CD4-positive, alpha-beta memory T cell (primary cell): ENCODE measurements around the gene LIN28B. TPM values are rescaled to one million over a fixed set of nuclear protein-coding genes. Genes with fewer than 3 reads are reported as not detected.

ENCODE experiments used
- CTCF ChIA-PET: fragments of 350-600 bp; sonication (Branson Sonifier 250); formaldehyde crosslinking; loops from one replicate; lab custom pipeline; 2021; ENCODE audit warnings: inconsistent platforms; ENCODE audit not compliant: partially characterized antibody; lab: Charles Lee
- POLR2A ChIA-PET: fragments of 350-600 bp; sonication (Branson Sonifier 250); formaldehyde crosslinking; loops from one replicate; lab custom pipeline; 2021; ENCODE audit not compliant: partially characterized antibody; lab: Charles Lee
- DNase-seq, 5 donors: peaks; one replicate each; pipeline versions ENCODE4 v3.0.0 to v3.0.0-alpha.2; 2020 to 2022; ENCODE audit warnings: mixed read lengths in 1 of 5
- H3K27ac ChIP-seq: one replicate; pipeline ENCODE4 v1.7.0; 2013; ENCODE audit warnings: low read depth, low read length
- H3K27me3 ChIP-seq: 2 replicates; pipeline ENCODE4 v1.7.0; 2013; ENCODE audit warnings: mild to moderate bottlenecking, low read length, moderate library complexity; ENCODE audit not compliant: insufficient read depth
- H3K36me3 ChIP-seq: 2 replicates; pipeline ENCODE4 v1.7.0; 2013; ENCODE audit warnings: mild to moderate bottlenecking, low read length, moderate library complexity; ENCODE audit not compliant: insufficient read depth
- H3K4me1 ChIP-seq: 2 replicates; pipeline ENCODE4 v1.7.0; 2013; ENCODE audit warnings: mild to moderate bottlenecking, low read length, moderate library complexity; ENCODE audit not compliant: insufficient read depth
- H3K4me3 ChIP-seq, 2 donors: one replicate each; pipeline ENCODE4 v1.7.0; 2013; ENCODE audit warnings: low read length in 2 of 2, mild to moderate bottlenecking in 1 of 2
- H3K9me3 ChIP-seq, 2 donors: one replicate each; pipeline ENCODE4 v1.7.0; 2013; ENCODE audit warnings: low read length in 2 of 2, control low read depth in 1 of 2; ENCODE audit not compliant: control insufficient read depth in 1 of 2
- H3K27ac Mint-ChIP-seq, 7 donors: one replicate each; pipeline ENCODE4 v1.8.0; 2020 to 2021; ENCODE audit warnings: mixed read lengths in 7 of 7, mild to moderate bottlenecking in 6 of 7, inconsistent platforms in 3 of 7, moderate library complexity in 3 of 7
- H3K27me3 Mint-ChIP-seq, 2 donors: one replicate each; pipeline ENCODE4 v1.8.0; 2020 to 2021; ENCODE audit warnings: mixed read lengths in 2 of 2
- H3K36me3 Mint-ChIP-seq, 2 donors: one replicate each; pipeline ENCODE4 v1.8.0; 2020 to 2021; ENCODE audit warnings: mixed read lengths in 2 of 2, inconsistent platforms in 1 of 2, mild to moderate bottlenecking in 1 of 2
- H3K4me1 Mint-ChIP-seq, 4 donors: one replicate each; pipeline ENCODE4 v1.8.0; 2020 to 2021; ENCODE audit warnings: mixed read lengths in 4 of 4, mild to moderate bottlenecking in 1 of 4
- H3K4me3 Mint-ChIP-seq, 8 donors: one replicate each; pipeline ENCODE4 v1.8.0; 2020 to 2021; ENCODE audit warnings: mixed read lengths in 8 of 8, mild to moderate bottlenecking in 7 of 8, moderate library complexity in 6 of 8, inconsistent platforms in 3 of 8
- H3K9me3 Mint-ChIP-seq, 8 donors: one replicate each; pipeline ENCODE4 v1.8.0; 2020 to 2021; ENCODE audit warnings: mixed read lengths in 8 of 8, mild to moderate bottlenecking in 5 of 8, inconsistent platforms in 3 of 8, moderate library complexity in 1 of 8
- intact Hi-C: fragments of 100-400 bp; cut with micrococcal nuclease; formaldehyde crosslinking; loops from one replicate; pipeline ENCODE4 v1.15.1; 2023
- polyA plus RNA-seq, 2 donors: library from polyadenylated mRNA; unstranded; fragments of 300-500 nt; fragmentation: Illumina TruSeq; gene quantifications; one replicate each; pipeline ENCODE4 v1.2.3, GENCODE V29; 2021
- total RNA-seq, 2 experiments: library from RNA; stranded (reverse); gene quantifications; one replicate each; pipeline ENCODE4 v1.2.3, GENCODE V29; 2021

The LIN28B gene
- total and polyA plus RNA-seq, 4 experiments from 2014 or later, result not detected

- H3K36me3 ChIP-seq, result no peaks in the 10 kb centered on the region
- H3K4me1 ChIP-seq, result no peaks in the 10 kb centered on the region
- H3K9me3 ChIP-seq, result no peaks in the 10 kb centered on the region
- H3K9me3 Mint-ChIP-seq, result no peaks in the 10 kb centered on the region
- H3K36me3 Mint-ChIP-seq, result no peaks in the 10 kb centered on the region
- H3K4me3 Mint-ChIP-seq, result no peak overlapping the region
- H3K4me1 Mint-ChIP-seq, result no peaks in the 10 kb centered on the region
- no peaks in the 10 kb centered on the region for H3K27me3 ChIP-seq
- POLR2A ChIA-PET, result no interaction called here
- no peak for DNase-seq
- intact Hi-C loops, result no loop called here
- H3K27me3 Mint-ChIP-seq, result peaks cover 0 to 5% of the 10 kb centered on the region in 2 donors
- CTCF ChIA-PET, result interaction anchor here (2.6 to 3.7 kb wide), 2 partner anchors 9 to 11 kb away, joined by 8 to 23 read pairs; no protein-coding TSS in a partner anchor
- no peak overlapping the region for H3K27ac Mint-ChIP-seq
- H3K27ac ChIP-seq, result no peak overlapping the region
- H3K4me3 ChIP-seq, result no peak overlapping the region
Measured at GRCh38 chr6:105099371-105099770, 142.5 kb downstream of the LIN28B start.

GRCh38 chr6:105102186-105102585 is 145.3 kb downstream of the LIN28B start:
- no peak for DNase-seq
- H3K36me3 ChIP-seq, result no peaks in the 10 kb centered on the region
- H3K4me3 Mint-ChIP-seq, result no peak overlapping the region
- H3K27ac ChIP-seq, result no peak overlapping the region
- peaks cover 2 to 6% of the 10 kb centered on the region in 2 donors for H3K27me3 Mint-ChIP-seq
- H3K27ac Mint-ChIP-seq, result no peak overlapping the region
- intact Hi-C loops, result no loop called here
- H3K9me3 ChIP-seq, result no peaks in the 10 kb centered on the region
- H3K36me3 Mint-ChIP-seq, result no peaks in the 10 kb centered on the region
- no peaks in the 10 kb centered on the region for H3K27me3 ChIP-seq
- POLR2A ChIA-PET, result no interaction called here
- H3K9me3 Mint-ChIP-seq, result no peaks in the 10 kb centered on the region
- no peaks in the 10 kb centered on the region for H3K4me1 ChIP-seq
- CTCF ChIA-PET, result interaction anchor here (1.3 kb wide), 1 partner anchor 14 kb away, joined by 4 read pairs; no protein-coding TSS in a partner anchor
- no peaks in the 10 kb centered on the region for H3K4me1 Mint-ChIP-seq
- no peak overlapping the region for H3K4me3 ChIP-seq

GRCh38 chr6:105105094-105105493 is 148.2 kb downstream of the LIN28B start:
- CTCF ChIA-PET, result interaction anchor here (1.1 kb wide), 1 partner anchor 18 kb away, joined by 6 read pairs; no protein-coding TSS in a partner anchor
- H3K27ac Mint-ChIP-seq, result no peak overlapping the region
- POLR2A ChIA-PET, result no interaction called here
- H3K4me1 Mint-ChIP-seq, result no peaks in the 10 kb centered on the region
- Histone ChIP-seq H3K27me3 (no peaks in the 10 kb centered on the region), H3K4me3 (no peak overlapping the region), H3K4me1 (no peaks in the 10 kb centered on the region), H3K27ac (no peak overlapping the region), H3K9me3 (no peaks in the 10 kb centered on the region), H3K36me3 (no peaks in the 10 kb centered on the region)
- no peaks in the 10 kb centered on the region for H3K36me3 Mint-ChIP-seq
- no peaks in the 10 kb centered on the region for H3K9me3 Mint-ChIP-seq
- intact Hi-C loops, result no loop called here
- peaks cover 4 to 11% of the 10 kb centered on the region in 2 donors for H3K27me3 Mint-ChIP-seq
- DNase-seq, result no peak
- H3K4me3 Mint-ChIP-seq, result no peak overlapping the region

GRCh38 chr6:105106260-105106659 is 149.4 kb downstream of the LIN28B start:
- DNase-seq, result no peak
- Mint-ChIP-seq H3K4me1 (no peaks in the 10 kb centered on the region), H3K9me3 (no peaks in the 10 kb centered on the region), H3K27me3 (peaks cover 5 to 11% of the 10 kb centered on the region in 2 donors), H3K36me3 (no peaks in the 10 kb centered on the region), H3K4me3 (no peak overlapping the region), H3K27ac (no peak overlapping the region)
- CTCF ChIA-PET, result no interaction called here
- intact Hi-C loops, result no loop called here
- no peaks in the 10 kb centered on the region for H3K9me3 ChIP-seq
- H3K4me3 ChIP-seq, result no peak overlapping the region
- H3K4me1 ChIP-seq, result no peaks in the 10 kb centered on the region
- H3K36me3 ChIP-seq, result no peaks in the 10 kb centered on the region
- H3K27me3 ChIP-seq, result no peaks in the 10 kb centered on the region
- H3K27ac ChIP-seq, result no peak overlapping the region
- POLR2A ChIA-PET, result no interaction called here

GRCh38 chr6:105107207-105107606 is 150.3 kb downstream of the LIN28B start:
- H3K4me1 ChIP-seq, result no peaks in the 10 kb centered on the region
- no peaks in the 10 kb centered on the region for H3K9me3 ChIP-seq
- no peaks in the 10 kb centered on the region for H3K36me3 ChIP-seq
- intact Hi-C loops, result no loop called here
- Mint-ChIP-seq H3K27me3 (peaks cover 8 to 11% of the 10 kb centered on the region in 2 donors), H3K4me1 (no peaks in the 10 kb centered on the region), H3K36me3 (no peaks in the 10 kb centered on the region), H3K27ac (no peak overlapping the region), H3K4me3 (no peak overlapping the region), H3K9me3 (no peaks in the 10 kb centered on the region)
- DNase-seq, result no peak
- H3K27ac ChIP-seq, result no peak overlapping the region
- ChIA-PET CTCF (interaction anchor here (1.4 kb wide), 1 partner anchor 19 kb away, joined by 6 read pairs; no protein-coding TSS in a partner anchor), POLR2A (interaction anchor here (0.5 kb wide), 1 partner anchor 817 kb away, joined by 5 read pairs; no protein-coding TSS in a partner anchor)
- H3K27me3 ChIP-seq, result no peaks in the 10 kb centered on the region
- H3K4me3 ChIP-seq, result no peak overlapping the region

- ChIA-PET POLR2A (no interaction called here), CTCF (interaction anchor here (1.4 kb wide), 1 partner anchor 21 kb away, joined by 6 read pairs; no protein-coding TSS in a partner anchor)
Measured at GRCh38 chr6:105108631-105109262, 151.8 kb downstream of the LIN28B start.

GRCh38 chr6:105109955-105110895 is 153.3 kb downstream of the LIN28B start:
- no peak overlapping the region for H3K27ac ChIP-seq
- Mint-ChIP-seq H3K4me3 (no peak overlapping the region), H3K27ac (no peak overlapping the region), H3K9me3 (no peaks in the 10 kb centered on the region), H3K27me3 (peaks cover 6 to 8% of the 10 kb centered on the region in 2 donors), H3K36me3 (no peaks in the 10 kb centered on the region), H3K4me1 (no peaks in the 10 kb centered on the region)
- no peak for DNase-seq
- H3K4me1 ChIP-seq, result no peaks in the 10 kb centered on the region
- H3K9me3 ChIP-seq, result no peaks in the 10 kb centered on the region
- H3K27me3 ChIP-seq, result no peaks in the 10 kb centered on the region
- ChIA-PET POLR2A (no interaction called here), CTCF (no interaction called here)
- H3K36me3 ChIP-seq, result no peaks in the 10 kb centered on the region
- intact Hi-C loops, result no loop called here
- no peak overlapping the region for H3K4me3 ChIP-seq

More at GRCh38 chr6:105108631-105109262, 151.8 kb downstream of the LIN28B start:
- no peaks in the 10 kb centered on the region for H3K9me3 Mint-ChIP-seq
- Histone ChIP-seq H3K27ac (no peak overlapping the region), H3K27me3 (no peaks in the 10 kb centered on the region), H3K9me3 (no peaks in the 10 kb centered on the region), H3K36me3 (no peaks in the 10 kb centered on the region), H3K4me1 (no peaks in the 10 kb centered on the region), H3K4me3 (no peak overlapping the region)
- H3K4me3 Mint-ChIP-seq, result no peak overlapping the region
- no peaks in the 10 kb centered on the region for H3K4me1 Mint-ChIP-seq
- DNase-seq, result no peak
- peaks cover 8 to 11% of the 10 kb centered on the region in 2 donors for H3K27me3 Mint-ChIP-seq
- no peaks in the 10 kb centered on the region for H3K36me3 Mint-ChIP-seq
- no peak overlapping the region for H3K27ac Mint-ChIP-seq
- intact Hi-C loops, result no loop called here
